ENCODE measurements around the gene RAPGEF5. TPM values are rescaled to one million over a fixed set of nuclear protein-coding genes. Genes with fewer than 3 reads are reported as not detected.

The RAPGEF5 gene
- total RNA-seq, 1 experiment from 2014 or later, result 16.4 TPM

DNA sequence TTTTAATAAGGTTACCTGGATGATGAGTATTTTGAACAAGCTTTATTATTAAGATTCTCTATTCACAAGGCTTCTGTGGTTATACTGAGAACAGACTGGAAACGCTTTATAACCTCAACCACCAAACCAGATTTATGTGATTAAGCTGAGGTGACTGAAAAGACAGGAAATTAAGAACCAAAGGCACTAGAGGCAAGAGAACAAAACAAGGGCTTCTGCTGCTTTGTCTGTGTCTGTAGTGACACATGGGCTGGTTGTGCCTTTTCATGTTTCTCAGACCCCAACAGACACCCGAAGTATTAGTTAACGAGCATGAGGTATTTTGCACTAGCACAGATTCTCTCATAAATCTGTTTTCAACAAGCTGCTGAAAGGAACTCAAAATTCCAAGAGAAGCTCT, 64.4 kb downstream of the RAPGEF5 start:
- Histone ChIP-seq H3K9me3 (ENCODE audit: insufficient read depth, low read depth) (no peaks in the 10 kb centered on the region), H3K4me2 (no peak overlapping the region), H3F3A (ENCODE audit: insufficient read depth, low read depth) (no peaks in the 10 kb centered on the region), H3K27me3 (ENCODE audit: insufficient read depth, low read depth) (no peaks in the 10 kb centered on the region), H3K36me3 (ENCODE audit: low read depth) (no peaks in the 10 kb centered on the region; the same call in 1 of the 2 replicates), H3K79me2 (ENCODE audit: low read depth) (no peaks in the 10 kb centered on the region), H3K27ac (no peak overlapping the region), H3K4me1 (replicated peaks; ENCODE audit: insufficient read depth) (no peaks in the 10 kb centered on the region), H2AFZ (no peak overlapping the region), H4K20me1 (ENCODE audit: insufficient read depth) (no peaks in the 10 kb centered on the region), H3K9me2 (ENCODE audit: insufficient read depth) (no peaks in the 10 kb centered on the region), H3K4me3 (no peak overlapping the region)
- ChIA-PET POLR2A (ENCODE audit: unreplicated experiment) (no interaction called here), CTCF (no interaction called here)
- TF ChIP-seq, protein P1, sequence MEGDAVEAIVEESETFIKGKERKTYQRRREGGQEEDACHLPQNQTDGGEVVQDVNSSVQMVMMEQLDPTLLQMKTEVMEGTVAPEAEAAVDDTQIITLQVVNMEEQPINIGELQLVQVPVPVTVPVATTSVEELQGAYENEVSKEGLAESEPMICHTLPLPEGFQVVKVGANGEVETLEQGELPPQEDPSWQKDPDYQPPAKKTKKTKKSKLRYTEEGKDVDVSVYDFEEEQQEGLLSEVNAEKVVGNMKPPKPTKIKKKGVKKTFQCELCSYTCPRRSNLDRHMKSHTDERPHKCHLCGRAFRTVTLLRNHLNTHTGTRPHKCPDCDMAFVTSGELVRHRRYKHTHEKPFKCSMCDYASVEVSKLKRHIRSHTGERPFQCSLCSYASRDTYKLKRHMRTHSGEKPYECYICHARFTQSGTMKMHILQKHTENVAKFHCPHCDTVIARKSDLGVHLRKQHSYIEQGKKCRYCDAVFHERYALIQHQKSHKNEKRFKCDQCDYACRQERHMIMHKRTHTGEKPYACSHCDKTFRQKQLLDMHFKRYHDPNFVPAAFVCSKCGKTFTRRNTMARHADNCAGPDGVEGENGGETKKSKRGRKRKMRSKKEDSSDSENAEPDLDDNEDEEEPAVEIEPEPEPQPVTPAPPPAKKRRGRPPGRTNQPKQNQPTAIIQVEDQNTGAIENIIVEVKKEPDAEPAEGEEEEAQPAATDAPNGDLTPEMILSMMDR (conservative IDR thresholded peaks at IDR 0.05), result no peak
- TF ChIP-seq EZH2 (IDR thresholded peaks at IDR 0.05; ENCODE audit: low read depth), result no peak
- BruUV-seq (replicated peaks), result no TSS peak
- no peak for DNase-seq
- intact Hi-C loops (cut with micrococcal nuclease; ENCODE audit: unreplicated experiment), result no loop called here

DNA sequence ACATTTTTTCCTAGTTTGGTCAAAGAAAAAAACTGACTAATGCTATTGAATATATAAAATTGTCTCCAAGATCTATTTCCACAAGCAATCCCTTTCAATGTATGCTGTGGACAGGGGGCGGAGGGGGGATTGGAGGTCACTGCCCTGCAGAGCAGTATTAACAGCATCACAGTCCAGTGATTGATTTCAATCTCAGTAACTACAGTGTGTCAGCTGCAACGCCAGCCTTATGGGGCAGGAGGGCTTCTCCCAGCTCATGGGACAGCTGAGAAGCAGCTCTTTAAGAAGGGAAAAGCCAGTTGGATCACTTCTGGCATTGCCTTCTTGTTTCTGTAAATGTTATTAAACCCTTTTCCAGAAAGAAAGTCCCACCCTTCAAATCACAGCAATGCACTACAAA, 65.0 kb downstream of the RAPGEF5 start:
- H2AFZ ChIP-seq, result no peak overlapping the region
- no peak overlapping the region for H3K4me3 ChIP-seq
- no peaks in the 10 kb centered on the region for H3K4me1 ChIP-seq (replicated peaks; ENCODE audit: insufficient read depth)
- H3K9me3 ChIP-seq (ENCODE audit: insufficient read depth, low read depth), result no peaks in the 10 kb centered on the region
- no peaks in the 10 kb centered on the region for H3F3A ChIP-seq (ENCODE audit: insufficient read depth, low read depth)
- no peaks in the 10 kb centered on the region for H4K20me1 ChIP-seq (ENCODE audit: insufficient read depth)
- intact Hi-C loops (cut with micrococcal nuclease; ENCODE audit: unreplicated experiment), result no loop called here
- TF ChIP-seq EZH2 (IDR thresholded peaks at IDR 0.05; ENCODE audit: low read depth), result no peak
- TF ChIP-seq, protein P1 (conservative IDR thresholded peaks at IDR 0.05), result no peak
- H3K9me2 ChIP-seq (ENCODE audit: insufficient read depth), result no peaks in the 10 kb centered on the region
- H3K27me3 ChIP-seq (ENCODE audit: insufficient read depth, low read depth), result no peaks in the 10 kb centered on the region
- POLR2A ChIA-PET (ENCODE audit: unreplicated experiment), result no interaction called here
- no TSS peak for BruUV-seq (replicated peaks)
- CTCF ChIA-PET, result no interaction called here
- no peaks in the 10 kb centered on the region; the same call in 1 of the 2 replicates for H3K36me3 ChIP-seq (ENCODE audit: low read depth)
- no peak for DNase-seq
- no peak overlapping the region for H3K4me2 ChIP-seq
- H3K79me2 ChIP-seq (ENCODE audit: low read depth), result no peaks in the 10 kb centered on the region
- H3K27ac ChIP-seq, result no peak overlapping the region

DNA sequence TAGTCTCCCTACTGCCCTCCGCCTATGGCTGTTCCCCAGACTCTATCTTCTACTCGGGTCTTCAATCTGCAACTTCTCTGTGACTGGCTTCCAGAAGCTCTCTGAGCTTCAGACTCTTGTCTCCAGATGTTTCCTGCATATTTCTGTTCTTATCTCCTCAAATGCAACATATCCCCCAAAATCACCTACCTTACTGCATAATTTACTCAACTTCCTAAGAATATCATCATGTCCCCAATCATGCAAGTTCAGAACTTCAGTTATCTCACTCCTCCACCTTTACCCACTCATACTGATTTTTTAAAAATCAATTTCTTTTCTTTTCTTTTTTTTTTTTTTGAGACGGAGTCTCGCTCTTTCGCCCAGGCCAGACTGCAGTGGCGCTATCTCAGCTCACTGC, 68.8 kb downstream of the RAPGEF5 start:
- Histone ChIP-seq H3K4me3 (no peak overlapping the region), H3F3A (ENCODE audit: insufficient read depth, low read depth) (no peaks in the 10 kb centered on the region), H3K4me1 (replicated peaks; ENCODE audit: insufficient read depth) (no peaks in the 10 kb centered on the region), H4K20me1 (ENCODE audit: insufficient read depth) (no peaks in the 10 kb centered on the region), H3K79me2 (ENCODE audit: low read depth) (no peaks in the 10 kb centered on the region), H3K27me3 (ENCODE audit: insufficient read depth, low read depth) (no peaks in the 10 kb centered on the region), H3K36me3 (ENCODE audit: low read depth) (no peaks in the 10 kb centered on the region; the same call in 1 of the 2 replicates), H3K9me3 (ENCODE audit: insufficient read depth, low read depth) (no peaks in the 10 kb centered on the region), H3K27ac (no peak overlapping the region), H3K4me2 (no peak overlapping the region), H2AFZ (no peak overlapping the region), H3K9me2 (ENCODE audit: insufficient read depth) (no peaks in the 10 kb centered on the region)
- no TSS peak for BruUV-seq (replicated peaks)
- DNase-seq, result no peak
- CTCF ChIA-PET, result no interaction called here
- intact Hi-C loops (cut with micrococcal nuclease; ENCODE audit: unreplicated experiment), result no loop called here
- POLR2A ChIA-PET (ENCODE audit: unreplicated experiment), result no interaction called here
- no peak for TF ChIP-seq EZH2 (IDR thresholded peaks at IDR 0.05; ENCODE audit: low read depth)
- TF ChIP-seq, protein P1 (conservative IDR thresholded peaks at IDR 0.05), result no peak
